ENCODE data around the gene TGM2. TPM values are rescaled to one million over a fixed set of nuclear protein-coding genes. Genes with fewer than 3 reads are reported as not detected.
"Not testable (repeated sequence)": the region's sequence is repeated elsewhere in the genome, so short reads cannot be mapped to it uniquely, and the experiment has no call there.

Gene TGM2
- polyA plus RNA-seq, 1 donor, result 13.8 TPM

DNA sequence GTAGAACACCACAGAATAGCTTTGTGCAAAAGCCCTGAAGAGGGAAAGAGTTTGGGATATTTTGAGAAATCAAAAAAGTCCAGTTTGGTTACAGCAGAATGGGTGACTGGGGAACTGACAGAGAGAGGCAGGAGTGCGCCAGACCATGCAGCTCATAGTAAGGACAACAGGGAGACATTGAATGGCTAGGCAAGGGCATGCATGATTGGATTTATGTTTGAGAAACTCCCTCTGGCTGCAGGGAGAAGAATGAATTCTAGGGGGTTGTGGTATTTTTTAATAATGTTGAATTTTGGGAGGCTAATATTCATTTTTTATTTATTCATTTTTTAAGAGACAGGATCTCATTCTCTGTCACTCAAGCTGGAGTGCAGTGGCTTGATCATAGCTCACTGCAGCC is 49.9 kb downstream of the TGM2 start:
- DNase-seq (ENCODE audit: low read depth), result no peak

DNA sequence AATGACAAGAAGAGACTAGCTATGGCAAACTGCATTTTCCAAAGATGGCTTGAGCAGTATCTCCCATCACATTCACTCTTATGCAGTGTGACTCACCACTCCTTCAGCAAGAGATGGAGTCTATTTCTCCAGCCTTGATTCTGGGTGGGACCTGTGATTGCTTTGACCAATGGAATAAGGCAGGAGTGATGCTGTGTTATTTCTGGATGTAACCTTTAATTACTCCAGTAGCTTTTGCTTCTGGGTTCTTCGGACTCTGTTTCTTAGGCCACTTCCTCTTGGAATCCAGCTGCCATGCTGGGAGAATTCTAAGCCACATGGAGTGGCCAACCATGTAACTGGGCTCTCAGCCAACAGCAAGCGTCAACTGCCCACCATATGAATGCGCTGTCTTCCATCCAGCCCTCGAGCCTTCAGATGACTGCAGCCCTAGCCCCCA is 50.7 kb downstream of the TGM2 start:
- DNase-seq (ENCODE audit: low read depth), result no peak

DNA sequence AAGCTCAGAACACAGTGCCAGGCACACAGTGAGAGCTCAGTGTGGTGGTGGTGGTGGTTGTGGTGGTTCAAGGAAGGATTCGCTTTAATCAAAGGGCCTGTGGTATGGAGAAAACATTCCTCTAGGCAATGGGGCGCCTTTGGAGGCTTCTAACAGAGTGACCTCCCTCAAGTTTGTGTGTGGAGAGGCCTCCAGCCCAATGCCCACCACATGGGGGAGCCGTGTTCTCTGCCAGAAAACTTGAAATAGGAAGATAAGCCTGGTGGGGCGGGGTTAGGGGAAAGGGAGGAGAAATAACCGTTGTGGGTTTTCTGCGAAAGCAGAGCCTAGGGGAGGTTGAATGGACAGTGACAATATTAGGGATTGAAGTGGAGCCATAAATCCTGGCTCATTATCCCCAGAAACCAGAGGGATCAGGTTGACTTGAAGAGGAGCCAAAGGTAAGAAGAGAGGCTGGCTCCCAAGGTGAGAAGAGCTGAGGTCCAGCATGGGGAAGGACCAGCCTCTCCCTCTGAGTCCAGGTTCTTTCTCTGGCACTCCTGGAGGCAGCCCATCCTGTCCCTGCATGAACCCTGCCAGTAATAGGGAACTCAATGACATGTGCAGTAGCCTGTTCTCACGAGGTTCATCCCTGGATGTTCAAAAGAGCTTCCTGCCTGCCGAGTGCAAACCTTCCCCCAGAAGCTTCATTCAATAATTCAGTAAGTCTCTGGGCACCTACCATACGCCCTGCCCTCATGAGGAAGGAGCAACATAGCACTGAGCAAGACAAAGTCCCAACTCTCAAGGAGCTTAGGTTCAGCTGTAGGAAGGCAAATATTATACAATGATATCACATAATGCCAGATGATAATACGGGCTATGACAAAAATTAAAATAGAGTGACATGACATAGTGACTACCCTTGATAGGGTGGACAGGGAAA is 51.4 kb downstream of the TGM2 start:
- no peak for DNase-seq (ENCODE audit: low read depth)

DNA sequence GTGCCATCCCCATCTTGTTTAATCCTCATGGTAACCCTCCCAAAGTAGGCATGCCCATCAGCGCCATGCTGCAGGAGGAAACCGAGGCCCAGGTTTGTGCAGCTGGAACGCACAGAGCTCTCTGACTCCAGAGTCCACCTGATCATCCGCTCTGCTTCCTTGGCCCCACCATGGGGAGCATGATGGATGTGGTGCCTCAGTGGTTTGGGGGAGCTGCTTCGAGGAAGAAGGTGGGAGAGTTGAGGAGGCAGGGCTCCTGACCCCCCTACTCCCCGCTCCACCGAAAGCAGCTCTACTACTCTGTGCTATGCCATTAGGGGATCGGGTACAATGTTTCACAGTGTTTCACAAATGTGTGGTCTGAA is 52.2 kb downstream of the TGM2 start:
- no peak for DNase-seq (ENCODE audit: low read depth)

DNA sequence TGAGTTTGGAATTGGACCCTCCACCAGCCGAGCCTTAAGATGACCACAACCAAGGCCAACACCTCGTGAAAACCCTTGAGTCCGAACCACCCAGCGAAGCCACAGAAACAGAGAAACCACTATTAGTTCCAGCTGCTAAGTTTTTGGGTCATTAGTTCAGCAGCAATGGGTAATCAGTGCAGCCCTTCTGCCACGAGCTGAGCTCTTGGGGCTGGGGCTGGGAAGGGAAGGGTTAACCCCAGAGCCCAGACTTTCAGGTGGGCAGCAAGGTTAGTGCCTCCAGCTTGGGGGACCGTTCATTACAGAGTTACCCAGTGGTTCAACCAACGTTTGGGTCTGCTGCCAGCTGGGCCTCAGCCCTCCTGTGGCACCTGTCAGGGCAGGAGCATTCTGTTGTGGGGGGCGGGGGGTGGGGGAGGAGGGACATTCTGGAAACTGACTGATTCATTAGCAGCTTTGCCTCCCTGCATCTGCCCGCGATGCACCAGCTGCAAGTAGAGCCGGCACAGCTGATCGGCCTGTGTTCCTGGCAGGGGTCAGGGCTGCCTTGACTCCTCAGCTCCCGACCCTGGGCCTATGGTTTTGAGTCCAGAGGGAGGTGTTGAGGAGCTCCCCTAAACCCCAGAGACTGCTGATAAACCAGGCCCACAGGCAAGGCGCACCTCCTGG is 52.7 kb downstream of the TGM2 start:
- DNase-seq (ENCODE audit: low read depth), result no peak

DNA sequence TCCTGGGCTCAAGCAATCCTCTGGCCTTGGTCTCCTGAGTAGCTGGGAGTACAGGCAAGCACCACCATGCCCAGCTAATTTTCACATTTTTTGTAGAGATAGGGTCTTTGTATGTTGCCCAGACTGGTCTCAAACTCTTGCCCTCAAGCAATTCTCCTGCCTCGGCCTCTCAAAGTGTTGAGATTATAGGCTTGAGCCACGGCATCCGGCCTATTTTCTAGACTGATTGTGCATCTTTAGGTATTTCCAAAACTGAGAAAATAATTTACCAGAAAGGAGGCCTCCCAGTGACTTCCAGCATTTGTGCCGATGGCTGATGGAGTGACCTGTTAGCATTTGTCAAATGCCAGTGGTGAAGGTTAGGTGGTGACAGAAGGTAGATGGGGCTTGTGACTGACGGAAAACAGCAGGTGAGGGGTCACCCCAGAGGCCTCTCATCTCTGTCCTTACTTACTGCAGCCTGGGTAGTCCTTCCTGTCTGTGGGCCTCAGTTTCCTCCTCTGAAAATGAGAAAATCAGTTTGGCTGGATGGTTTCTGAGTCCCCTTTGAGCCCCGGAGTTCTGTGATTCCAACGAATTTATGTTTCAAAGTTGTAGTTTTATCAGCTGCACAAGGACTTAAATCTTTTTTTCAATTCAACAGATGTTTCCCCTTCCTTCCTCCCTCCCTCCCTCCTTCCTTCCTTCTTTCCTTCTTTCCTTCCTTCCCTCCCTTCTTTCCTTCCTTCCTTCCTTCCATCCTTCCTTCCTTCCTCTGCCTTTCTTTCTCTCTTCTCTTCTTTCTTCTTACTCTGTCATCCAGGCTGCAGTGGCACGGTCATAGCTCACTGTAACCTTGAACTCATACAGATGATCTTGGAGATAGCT is 53.5 kb downstream of the TGM2 start:
- no peak for DNase-seq (ENCODE audit: low read depth)

DNA sequence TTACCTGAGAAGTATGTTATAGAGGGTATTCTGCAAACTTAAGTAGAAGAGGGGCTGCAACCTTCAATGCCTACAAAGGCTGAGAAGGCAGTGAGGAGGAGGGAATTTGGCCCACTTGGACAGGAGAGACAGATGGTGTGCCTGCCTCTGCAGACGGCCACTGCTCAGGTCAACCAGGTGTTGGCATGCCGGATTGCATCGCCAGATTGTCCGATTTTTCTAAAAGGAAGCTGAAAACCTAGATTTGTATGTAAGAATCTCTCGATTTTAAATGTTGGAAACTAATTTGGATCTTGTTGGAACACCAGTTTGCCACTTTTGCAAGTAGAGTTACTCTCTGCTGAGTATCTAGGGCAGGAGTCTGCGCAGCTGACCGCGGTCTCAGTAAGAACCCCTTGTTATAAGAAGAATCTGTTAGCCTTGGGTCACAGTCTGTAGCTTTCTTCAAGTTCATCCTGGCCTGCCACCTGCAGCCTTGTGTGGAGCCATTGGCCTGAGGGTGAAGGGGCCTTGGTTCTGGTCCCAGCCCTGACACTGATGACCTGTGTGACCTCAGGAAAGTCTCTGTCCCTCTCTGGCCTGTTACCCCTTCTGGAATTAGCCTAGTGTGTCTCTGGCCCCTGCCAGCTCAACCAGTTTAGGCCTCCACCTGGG is 54.4 kb downstream of the TGM2 start:
- no peak for DNase-seq (ENCODE audit: low read depth)

DNA sequence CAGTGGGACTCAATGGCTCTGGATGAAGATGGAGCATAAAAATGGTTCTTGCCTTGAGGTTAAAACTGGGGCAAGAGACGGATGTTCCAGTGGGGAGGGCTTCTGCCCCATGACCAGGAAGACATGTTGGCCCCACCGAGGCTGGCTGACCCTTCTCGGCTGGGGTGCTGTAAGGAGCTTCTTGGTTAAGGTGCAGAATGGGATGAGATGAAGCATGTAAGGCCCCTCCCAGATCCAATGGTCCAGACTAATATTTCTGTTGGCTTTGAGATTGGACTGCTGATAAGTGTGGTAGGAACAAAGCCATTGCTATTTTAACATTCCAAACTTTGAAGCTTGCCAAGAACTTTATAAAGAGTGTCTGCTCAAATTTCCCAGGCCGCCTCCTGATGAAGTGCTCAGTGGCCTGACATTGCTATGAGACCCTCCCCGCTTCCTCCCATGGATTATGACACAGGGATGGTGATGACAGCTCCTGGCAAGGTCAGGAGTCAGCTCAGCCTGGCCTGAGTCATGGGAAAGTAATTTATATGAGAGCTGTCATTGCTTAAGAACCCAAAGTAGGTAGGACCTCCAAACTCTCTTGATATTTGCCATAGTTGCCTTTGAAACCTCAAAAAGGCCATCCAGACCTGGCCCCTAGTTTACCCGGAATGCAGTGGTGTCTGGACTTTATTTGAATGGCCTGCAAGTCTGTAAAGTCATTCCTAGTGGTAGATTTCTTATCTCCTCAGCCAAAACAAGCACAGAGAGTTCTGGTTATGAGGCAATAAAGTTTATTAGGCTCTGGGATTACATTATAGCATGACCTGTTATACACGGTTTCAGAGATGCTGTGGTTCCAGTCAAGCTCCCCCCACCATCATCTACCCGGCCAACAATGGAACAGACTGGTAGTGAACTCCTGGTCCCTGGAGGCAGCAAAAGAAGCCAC is 55.2 kb downstream of the TGM2 start:
- DNase-seq (ENCODE audit: low read depth), result peak; percentile 47

DNA sequence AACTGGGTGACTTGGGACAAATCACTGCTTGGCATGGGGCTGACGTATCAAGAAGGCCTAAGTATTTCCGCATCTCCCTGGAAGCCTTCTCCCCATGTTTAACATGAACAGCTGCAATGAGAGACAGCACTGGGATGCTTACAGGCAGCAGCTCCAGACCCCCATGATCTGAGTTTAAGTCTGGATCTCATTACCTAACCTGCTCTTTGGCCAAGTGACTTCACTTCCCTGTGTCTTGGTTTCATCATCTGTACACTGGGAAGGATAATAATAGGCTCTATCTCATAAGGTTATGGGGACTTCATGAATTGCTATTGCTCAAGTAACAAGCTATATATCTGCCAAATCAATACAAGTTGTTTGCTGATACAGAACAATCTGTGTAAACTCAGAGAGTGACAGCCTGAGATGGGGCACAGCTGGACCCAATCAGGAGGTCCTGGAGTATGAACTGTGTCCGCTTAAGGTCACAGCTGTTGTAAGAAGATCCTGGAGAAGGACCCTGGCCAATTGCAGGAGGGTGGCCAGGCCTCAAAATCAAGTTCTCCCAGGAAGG is 56.0 kb downstream of the TGM2 start:
- peak; percentile 88 for DNase-seq (ENCODE audit: low read depth)

DNA sequence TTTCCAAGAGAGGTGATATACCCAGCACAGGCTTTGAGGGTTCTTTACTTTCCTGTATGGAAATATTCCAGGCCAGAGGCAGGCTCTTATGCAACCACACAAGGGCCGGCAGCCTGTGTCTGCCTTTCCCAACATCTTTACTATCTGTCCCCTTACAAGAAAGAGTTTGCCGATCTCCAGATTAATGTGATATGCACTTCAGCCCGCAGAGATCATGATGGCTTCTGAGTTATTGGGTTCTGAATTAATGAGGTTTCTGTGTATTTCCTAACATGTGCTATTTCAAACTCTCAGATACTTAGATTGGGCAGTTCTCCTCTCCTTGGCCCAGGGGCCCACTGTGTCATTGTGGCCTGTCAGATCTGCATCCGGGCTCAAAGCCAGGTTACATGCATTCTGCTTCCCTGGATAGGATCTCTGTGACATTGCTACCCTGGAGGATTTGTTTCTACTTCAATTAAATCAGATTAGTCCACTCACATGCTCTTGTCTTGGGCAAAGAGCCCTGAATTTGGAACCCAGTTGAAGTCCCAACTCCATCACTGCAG is 56.6 kb downstream of the TGM2 start:
- DNase-seq (ENCODE audit: low read depth), result no peak

DNA sequence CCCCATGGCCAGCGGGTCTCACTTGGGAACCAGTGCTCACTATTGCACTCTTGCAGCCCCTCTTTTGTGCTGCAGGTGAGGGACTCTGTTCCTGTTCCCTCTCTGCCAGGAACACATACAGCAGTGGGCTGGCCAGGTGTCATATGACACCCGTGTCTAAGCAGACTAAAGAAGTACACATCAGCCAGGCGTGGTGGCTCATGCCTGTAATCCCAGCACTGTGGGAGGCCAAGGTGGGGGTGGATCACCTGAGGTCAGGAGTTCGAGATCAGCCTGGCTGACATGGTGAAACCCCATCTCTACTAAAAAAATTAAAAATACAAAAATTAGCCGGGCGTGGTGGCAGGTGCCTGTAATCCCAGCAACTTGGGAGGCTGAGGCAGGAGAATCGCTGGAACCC is 57.2 kb downstream of the TGM2 start:
- DNase-seq (ENCODE audit: low read depth), result not testable (repeated sequence)

DNA sequence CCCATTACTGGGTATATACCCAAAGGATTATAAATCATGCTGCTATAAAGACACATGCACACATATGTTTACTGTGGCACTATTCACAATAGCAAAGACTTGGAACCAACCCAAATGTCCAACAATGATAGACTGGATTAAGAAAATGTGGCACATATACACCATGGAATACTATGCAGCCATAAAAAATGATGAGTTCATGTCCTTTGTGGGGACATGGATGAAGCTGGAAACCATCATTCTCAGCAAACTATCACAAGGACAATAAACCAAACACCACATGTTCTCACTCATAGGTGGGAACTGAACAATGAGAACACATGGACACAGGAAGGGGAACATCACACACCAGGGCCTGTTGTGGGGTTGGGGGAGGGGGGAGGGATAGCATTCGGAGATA is 57.7 kb downstream of the TGM2 start:
- not testable (repeated sequence) for DNase-seq (ENCODE audit: low read depth)

DNA sequence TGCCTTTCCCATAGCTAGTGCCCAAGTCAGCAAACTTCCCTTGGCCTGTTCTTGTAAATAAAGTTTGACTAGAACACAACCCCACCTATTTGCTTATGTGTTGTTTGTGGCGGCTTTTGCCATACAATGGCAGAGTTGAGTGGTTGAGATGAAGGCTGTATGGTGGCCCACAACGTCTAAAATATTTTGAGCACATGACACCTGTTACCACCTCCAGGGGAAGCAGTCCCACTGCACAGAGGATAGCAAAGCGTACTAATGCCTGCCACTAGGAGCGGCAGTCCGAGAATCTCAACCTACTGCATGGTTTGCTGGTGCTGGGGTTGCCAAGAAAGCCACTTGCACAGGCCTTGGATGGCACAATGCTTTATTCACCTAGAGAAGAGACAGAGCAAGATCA is 58.6 kb downstream of the TGM2 start:
- no peak for DNase-seq (ENCODE audit: low read depth)

DNA sequence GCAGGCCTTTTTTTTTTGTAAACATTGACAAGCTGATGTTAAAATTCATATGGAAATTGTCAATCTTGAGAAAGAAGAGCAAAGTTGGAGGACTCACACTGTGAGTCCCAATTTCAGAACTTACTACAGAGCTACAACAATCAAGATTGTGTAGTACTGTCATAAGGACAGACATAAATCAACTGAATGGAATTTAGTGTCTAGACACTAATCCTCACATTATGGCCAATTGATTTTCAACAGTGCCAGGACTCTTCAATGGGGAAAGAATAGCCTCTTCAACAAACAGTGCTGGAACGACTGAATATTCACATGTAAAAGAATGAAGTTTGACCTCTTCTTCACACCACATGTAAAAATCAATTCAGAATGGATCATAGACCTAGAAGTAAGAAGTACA is 60.8 kb downstream of the TGM2 start:
- no peak for DNase-seq (ENCODE audit: low read depth)

DNA sequence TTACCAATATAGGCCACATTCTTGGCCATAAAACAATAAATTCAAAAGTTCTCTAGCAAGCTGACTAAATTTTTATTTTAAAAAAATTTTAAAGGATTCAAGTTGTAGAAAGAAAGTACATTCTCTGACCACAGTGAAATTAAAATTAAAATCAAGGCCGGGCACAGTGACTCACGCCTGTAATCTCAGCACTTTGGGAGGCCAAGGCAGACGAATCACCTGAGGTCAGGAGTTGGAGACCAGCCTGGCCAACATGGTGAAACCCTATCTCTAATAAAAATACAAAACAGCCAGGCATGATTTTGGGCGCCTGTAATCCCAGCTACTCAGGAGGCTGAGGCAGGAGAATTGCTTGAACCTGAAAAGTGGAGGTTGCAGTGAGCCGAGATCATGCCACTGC is 62.9 kb downstream of the TGM2 start:
- DNase-seq (ENCODE audit: low read depth), result not testable (repeated sequence)

DNA sequence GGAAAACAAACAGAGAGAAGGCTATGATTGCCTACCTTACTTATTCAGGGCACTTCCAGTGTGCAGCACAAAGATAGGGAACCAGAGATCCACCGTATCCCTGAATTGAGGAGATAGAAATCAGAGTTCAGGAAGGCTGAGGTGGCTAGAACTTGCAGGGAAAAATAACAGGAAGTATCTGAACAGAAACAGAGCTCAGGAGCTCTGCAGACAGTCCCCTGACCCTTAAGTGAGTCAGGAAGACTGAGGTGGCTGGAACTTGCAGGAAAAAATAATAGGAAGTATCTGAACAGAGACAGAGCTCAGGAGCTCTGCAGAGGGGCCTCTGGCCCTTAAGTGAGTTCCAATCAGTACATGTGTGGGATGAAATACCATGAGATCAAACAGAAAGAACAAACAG is 66.1 kb downstream of the TGM2 start:
- DNase-seq (ENCODE audit: low read depth), result no peak

DNA sequence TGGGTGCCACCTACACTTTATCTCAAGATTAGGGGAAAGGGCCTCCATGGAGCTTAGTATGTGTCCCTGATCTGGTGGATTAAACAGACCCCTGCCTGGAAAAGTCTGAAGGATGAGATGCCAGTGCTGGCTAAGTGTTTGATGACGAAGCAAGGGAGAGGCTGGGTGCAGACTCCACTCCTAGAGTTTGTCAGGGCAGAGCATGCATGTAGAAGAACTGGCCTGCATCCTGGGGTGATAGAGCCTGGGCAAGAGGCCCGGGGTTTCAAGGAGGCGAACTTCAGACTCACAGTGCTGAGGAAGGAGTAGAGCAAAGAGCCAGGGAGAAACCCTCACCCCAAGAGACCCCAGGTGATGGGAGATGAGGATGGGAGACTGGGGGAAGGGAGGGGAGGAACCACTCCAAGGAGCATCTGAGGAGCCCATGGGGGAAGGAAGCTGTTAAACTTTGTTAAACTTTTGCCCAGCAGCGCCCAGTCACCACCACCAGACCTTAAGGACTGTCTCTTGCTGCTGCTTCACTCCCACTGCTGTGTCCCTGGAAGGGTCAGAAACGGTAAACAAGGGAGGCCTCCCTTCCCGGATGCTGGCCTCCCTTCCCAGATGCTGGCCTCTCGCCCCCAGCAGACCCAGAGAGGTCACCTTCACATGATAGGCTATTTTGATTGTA is 69.9 kb downstream of the TGM2 start:
- DNase-seq (ENCODE audit: low read depth), result no peak

DNA sequence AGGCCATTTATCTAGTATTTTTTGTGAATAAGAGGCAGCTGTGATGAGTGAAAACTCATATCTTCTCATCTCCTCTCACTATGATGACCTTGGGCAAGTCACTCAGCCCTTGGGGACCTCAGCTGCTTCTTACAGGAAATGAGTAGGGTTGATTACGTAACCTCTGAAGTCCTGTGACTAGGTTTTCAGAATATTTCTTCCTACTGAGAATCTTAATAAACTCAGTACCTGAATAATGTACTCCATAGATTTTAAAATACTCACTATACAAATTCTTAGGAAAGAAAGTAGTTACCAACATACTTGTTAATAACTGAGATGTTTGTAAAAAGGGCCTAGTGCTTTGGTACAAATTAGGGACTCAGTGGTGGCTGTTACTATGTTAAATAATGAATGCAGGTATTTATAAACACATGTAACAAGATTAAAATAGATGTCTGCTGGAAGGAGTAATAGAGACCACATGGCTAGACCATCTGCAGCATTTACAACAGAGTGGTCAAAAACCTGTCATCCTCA is 70.6 kb downstream of the TGM2 start:
- DNase-seq (ENCODE audit: low read depth), result peak; percentile 41

DNA sequence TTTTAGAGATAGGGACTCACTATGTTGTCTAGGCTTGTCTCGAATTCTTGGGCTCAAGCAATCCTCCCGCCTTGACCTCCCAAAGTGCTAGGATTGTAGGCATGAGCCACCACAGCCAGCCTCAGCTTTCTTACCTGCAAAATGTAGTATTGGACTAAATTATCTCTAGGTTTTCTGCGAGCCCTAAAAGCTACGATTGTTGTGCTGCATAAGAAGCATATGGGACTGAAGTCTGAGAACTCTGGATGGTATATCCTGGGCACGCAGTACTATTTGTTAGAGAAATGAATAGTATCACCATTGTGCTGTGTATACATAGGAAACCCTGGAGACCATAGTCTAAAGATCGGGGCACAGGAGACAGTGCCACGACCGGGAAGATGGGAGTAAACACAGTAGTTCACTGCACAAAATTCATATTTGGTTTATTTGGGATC is 71.4 kb downstream of the TGM2 start:
- DNase-seq (ENCODE audit: low read depth), result no peak
